ENCODE data around the gene RAVER2. TPM values are rescaled to one million over a fixed set of nuclear protein-coding genes. Genes with fewer than 3 reads are reported as not detected.

RAVER2 gene
- total RNA-seq: 3.3 and 5.0 TPM in 2 replicates

GRCh38 chr1:64744492-64745180, at the start of gene RAVER2:
TSS of gene RAVER2 (plus strand) at chr1:64745075. CDS start at chr1:64745173, 98 bp downstream.

Other genes with a start within 250 kb of the RAVER2 start
- 103 and 110 TPM in 2 replicates for gene JAK1, start 221.5 kb downstream of the RAVER2 start, total RNA-seq